Keratinocyte (primary cell): ENCODE results near the gene PTPRT. TPM values are rescaled to one million over a fixed set of nuclear protein-coding genes. Genes with fewer than 3 reads are reported as not detected.

Experiments
- DNase-seq: peaks from one replicate; pipeline ENCODE4 v3.0.0-alpha.2; 2011; ENCODE audit warnings: low read depth, missing footprints, low spot score
- FAIRE-seq: peaks from 2 replicates; lab custom pipeline; 2011; peaks lifted over from hg19 to GRCh38; lab: Jason Lieb, UNC
- H2AFZ ChIP-seq: 2 replicates; pipeline ENCODE4 v1.6.0; 2012; ENCODE audit warnings: low read length, control low read depth, inconsistent platforms; ENCODE audit not compliant: control insufficient read depth
- H3K27ac ChIP-seq: 2 replicates; pipeline ENCODE4 v1.5.1; 2011; ENCODE audit warnings: low read length; ENCODE audit not compliant: control insufficient read depth, insufficient read depth
- H3K27me3 ChIP-seq: 3 replicates; pipeline ENCODE4 v1.6.0; 2011; ENCODE audit warnings: low read length; ENCODE audit not compliant: control insufficient read depth, insufficient read depth; ENCODE audit errors: extremely low read depth
- H3K36me3 ChIP-seq, 2 experiments: 2 replicates in 1 of 2; 3 replicates in 1 of 2; pipeline ENCODE4 v1.5.1; 2011; ENCODE audit warnings: low read length in 2 of 2, mild to moderate bottlenecking in 1 of 2; ENCODE audit not compliant: control insufficient read depth in 2 of 2, insufficient read depth in 2 of 2; ENCODE audit errors: extremely low read depth in 1 of 2
- H3K4me1 ChIP-seq: 3 replicates; pipeline ENCODE4 v1.5.1; 2011; ENCODE audit warnings: low read length; ENCODE audit not compliant: control insufficient read depth, insufficient read depth; ENCODE audit errors: extremely low read depth
- H3K4me2 ChIP-seq: 3 replicates; pipeline ENCODE4 v1.6.0; 2011; ENCODE audit warnings: low read depth, low read length; ENCODE audit not compliant: control insufficient read depth, insufficient read depth; ENCODE audit errors: extremely low read depth
- H3K4me3 ChIP-seq, 3 experiments: fragments of 200-600 bp in 1 of 3; sonication (generic) in 1 of 3; 2 replicates in 2 of 3; 3 replicates in 1 of 3; pipeline ENCODE4 v1.5.1; 2011 to 2016; ENCODE audit warnings: low read length in 3 of 3, mild to moderate bottlenecking in 3 of 3, control low read depth in 2 of 3, inconsistent platforms in 1 of 3, low read depth in 1 of 3, mixed read lengths in 1 of 3, mixed run types in 1 of 3, moderate library complexity in 1 of 3; ENCODE audit not compliant: control insufficient read depth in 2 of 3, insufficient read depth in 2 of 3; ENCODE audit errors: extremely low read depth in 1 of 3
- H3K79me2 ChIP-seq: 2 replicates; pipeline ENCODE4 v1.6.0; 2012; ENCODE audit warnings: low read length; ENCODE audit not compliant: control insufficient read depth, insufficient read depth
- H3K9ac ChIP-seq: 3 replicates; pipeline ENCODE4 v1.6.0; 2011; ENCODE audit warnings: low read length; ENCODE audit not compliant: control insufficient read depth, insufficient read depth; ENCODE audit errors: extremely low read depth
- H3K9me1 ChIP-seq: 3 replicates; pipeline ENCODE4 v1.6.0; 2011; ENCODE audit warnings: low read length; ENCODE audit not compliant: control insufficient read depth, insufficient read depth; ENCODE audit errors: extremely low read depth
- H3K9me3 ChIP-seq: 2 replicates; pipeline ENCODE4 v1.5.1; 2012; ENCODE audit warnings: low read depth, low read length; ENCODE audit not compliant: control insufficient read depth
- H4K20me1 ChIP-seq: 3 replicates; pipeline ENCODE4 v1.6.0; 2011; ENCODE audit warnings: low read length; ENCODE audit not compliant: control insufficient read depth, insufficient read depth; ENCODE audit errors: extremely low read depth
- EZH2 ChIP-seq: IDR thresholded peaks from one replicate; pipeline ENCODE4 v1.6.1; 2012; ENCODE audit warnings: inconsistent platforms, mild to moderate bottlenecking, low read length, moderate library complexity
- dilution Hi-C: fragments of 300-500 bp; cut with MboI; formaldehyde crosslinking; loops from one replicate; pipeline ENCODE4 v1.7.0; 2020; ENCODE audit warnings: low sequenced_read_pairs; ENCODE audit not compliant: extremely low pct_ligation_motif_present
- polyA plus RNA-seq, 5 experiments: library from polyadenylated mRNA; depleted of rRNA in 3 of 5; stranded (reverse) in 3 of 5; stranded (forward) in 1 of 5; unstranded in 1 of 5; fragments of >200 nt; gene quantifications; 1 replicate in 1 of 5; 2 replicates in 3 of 5; 3 replicates in 1 of 5; pipeline versions ENCODE4 v1.2.1 to v1.2.3, GENCODE V29; 2011 to 2012; ENCODE audit warnings: missing spikeins in 2 of 5, low read depth in 1 of 5, low replicate concordance in 1 of 5
- TF ChIP-seq, protein P1 (sequence below), 3 experiments: IDR thresholded peaks in 1 of 3; conservative IDR thresholded peaks in 1 of 3; optimal IDR thresholded peaks in 1 of 3; 2 replicates in 2 of 3; 3 replicates in 1 of 3; pipeline versions ENCODE3 to v1.5.1; 2011; ENCODE audit warnings: low read length in 3 of 3, mild to moderate bottlenecking in 3 of 3, moderate library complexity in 2 of 3, control low read depth in 1 of 3, inconsistent platforms in 1 of 3; ENCODE audit not compliant: insufficient read depth in 2 of 3; ENCODE audit errors: extremely low read depth in 1 of 3

PTPRT gene
- polyA plus RNA-seq, 1 donor (not counting 4 experiments of a cell fraction or from before 2014, with no cell fraction given), result not detected

DNA sequence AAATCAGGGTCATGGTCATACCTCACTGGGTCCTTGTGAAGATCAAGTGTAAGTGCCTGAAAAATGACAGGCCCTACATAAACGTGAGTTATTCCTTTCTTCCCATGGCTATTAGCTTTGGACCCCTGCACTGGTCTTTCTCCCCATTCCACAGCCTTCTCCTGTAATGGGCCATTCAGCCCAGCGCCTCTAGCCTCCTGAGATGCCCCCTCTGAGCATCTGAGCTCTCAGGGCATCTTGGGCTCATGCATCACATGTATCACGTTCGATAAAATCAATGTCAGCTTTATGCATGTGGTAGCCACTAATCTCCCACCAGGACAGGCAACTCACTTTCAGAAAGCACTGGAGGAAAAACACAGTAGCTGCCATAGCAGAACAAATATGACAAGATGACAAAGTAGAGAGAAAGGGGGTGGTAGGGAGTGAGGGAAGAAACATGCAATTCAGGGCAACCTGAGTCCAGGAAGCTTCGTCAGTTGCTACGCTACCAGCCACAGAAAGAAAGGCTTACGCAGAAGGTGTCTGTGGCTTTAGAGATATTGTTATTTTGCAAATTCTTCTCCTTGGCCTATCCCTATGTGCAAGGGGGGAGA, 498.8 kb downstream of the PTPRT start:
- no peaks in the 10 kb centered on the region for H4K20me1 ChIP-seq
- no peaks in the 10 kb centered on the region for H3K9me1 ChIP-seq
- H3K4me3 ChIP-seq, result no peak overlapping the region
- H3K36me3 ChIP-seq, result no peaks in the 10 kb centered on the region
- DNase-seq (no peak), FAIRE-seq (no peak)
- no peak overlapping the region for H3K4me2 ChIP-seq
- H3K4me1 ChIP-seq, result no peaks in the 10 kb centered on the region
- no peaks in the 10 kb centered on the region for H3K79me2 ChIP-seq
- no peak overlapping the region for H3K9ac ChIP-seq
- H3K27me3 ChIP-seq, result no peaks in the 10 kb centered on the region
- no peak overlapping the region for H2AFZ ChIP-seq
- no peak overlapping the region for H3K27ac ChIP-seq
- dilution Hi-C loops, result no loop called here
- TF ChIP-seq, protein P1, sequence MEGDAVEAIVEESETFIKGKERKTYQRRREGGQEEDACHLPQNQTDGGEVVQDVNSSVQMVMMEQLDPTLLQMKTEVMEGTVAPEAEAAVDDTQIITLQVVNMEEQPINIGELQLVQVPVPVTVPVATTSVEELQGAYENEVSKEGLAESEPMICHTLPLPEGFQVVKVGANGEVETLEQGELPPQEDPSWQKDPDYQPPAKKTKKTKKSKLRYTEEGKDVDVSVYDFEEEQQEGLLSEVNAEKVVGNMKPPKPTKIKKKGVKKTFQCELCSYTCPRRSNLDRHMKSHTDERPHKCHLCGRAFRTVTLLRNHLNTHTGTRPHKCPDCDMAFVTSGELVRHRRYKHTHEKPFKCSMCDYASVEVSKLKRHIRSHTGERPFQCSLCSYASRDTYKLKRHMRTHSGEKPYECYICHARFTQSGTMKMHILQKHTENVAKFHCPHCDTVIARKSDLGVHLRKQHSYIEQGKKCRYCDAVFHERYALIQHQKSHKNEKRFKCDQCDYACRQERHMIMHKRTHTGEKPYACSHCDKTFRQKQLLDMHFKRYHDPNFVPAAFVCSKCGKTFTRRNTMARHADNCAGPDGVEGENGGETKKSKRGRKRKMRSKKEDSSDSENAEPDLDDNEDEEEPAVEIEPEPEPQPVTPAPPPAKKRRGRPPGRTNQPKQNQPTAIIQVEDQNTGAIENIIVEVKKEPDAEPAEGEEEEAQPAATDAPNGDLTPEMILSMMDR (optimal IDR thresholded peaks at IDR 0.05 in 1 of 3, IDR thresholded peaks at IDR 0.05 in 1 of 3, conservative IDR thresholded peaks at IDR 0.05 in 1 of 3; ENCODE audit: extremely low read depth in 1 of 3, insufficient read depth in 2 of 3, low read length in 3 of 3), result no peak
- TF ChIP-seq EZH2, result no peak
- no peaks in the 10 kb centered on the region for H3K9me3 ChIP-seq

DNA sequence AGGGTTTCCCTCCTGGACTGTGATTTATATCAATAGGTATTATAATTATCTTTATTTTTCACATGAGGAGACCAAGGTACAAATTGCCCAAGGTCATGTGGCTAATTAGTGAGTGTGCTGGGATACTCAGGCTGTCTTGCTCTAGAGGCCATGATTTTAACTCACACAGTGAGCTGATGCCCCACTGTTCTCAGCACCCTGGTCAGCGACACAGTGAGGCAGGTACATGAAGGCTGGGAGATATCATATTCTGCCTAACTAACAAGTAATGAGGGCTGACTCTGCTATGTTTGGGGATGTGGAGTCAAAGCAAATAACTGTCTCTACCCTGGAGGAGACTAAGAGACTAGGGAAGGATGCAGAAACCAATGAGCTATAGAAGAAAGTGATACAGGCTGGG, 501.1 kb downstream of the PTPRT start:
- Histone ChIP-seq H3K4me1 (no peaks in the 10 kb centered on the region), H4K20me1 (no peaks in the 10 kb centered on the region), H3K4me2 (no peak overlapping the region), H3K9ac (no peak overlapping the region), H3K36me3 (no peaks in the 10 kb centered on the region), H3K9me3 (no peaks in the 10 kb centered on the region), H3K27ac (no peak overlapping the region), H3K9me1 (no peaks in the 10 kb centered on the region), H3K79me2 (no peaks in the 10 kb centered on the region), H3K27me3 (no peaks in the 10 kb centered on the region), H3K4me3 (no peak overlapping the region), H2AFZ (no peak overlapping the region)
- dilution Hi-C loops, result no loop called here
- FAIRE-seq (no peak), DNase-seq (no peak)
- TF ChIP-seq, protein P1 (optimal IDR thresholded peaks at IDR 0.05 in 1 of 3, IDR thresholded peaks at IDR 0.05 in 1 of 3, conservative IDR thresholded peaks at IDR 0.05 in 1 of 3; ENCODE audit: extremely low read depth in 1 of 3, insufficient read depth in 2 of 3, low read length in 3 of 3), result no peak
- TF ChIP-seq EZH2, result no peak
